Stimulated activated CD8-positive, alpha-beta memory T cell treated with anti-CD3 and anti-CD28 coated beads, Interleukin-2, amount 100 ng/mL, for 48 hours (primary cell): ENCODE results near the gene CST4.
A peak's percentile ranks its signal among the peaks of the same experiment; 100 is the strongest.
"Not testable (repeated sequence)": the region's sequence is repeated elsewhere in the genome, so short reads cannot be mapped to it uniquely, and the experiment has no call there.

Source experiments
- DNase-seq, 2 donors: peaks; one replicate each; pipeline ENCODE4 v3.0.0-alpha.2; 2020; ENCODE audit warnings: low read depth in 2 of 2

Gene CST4

DNA sequence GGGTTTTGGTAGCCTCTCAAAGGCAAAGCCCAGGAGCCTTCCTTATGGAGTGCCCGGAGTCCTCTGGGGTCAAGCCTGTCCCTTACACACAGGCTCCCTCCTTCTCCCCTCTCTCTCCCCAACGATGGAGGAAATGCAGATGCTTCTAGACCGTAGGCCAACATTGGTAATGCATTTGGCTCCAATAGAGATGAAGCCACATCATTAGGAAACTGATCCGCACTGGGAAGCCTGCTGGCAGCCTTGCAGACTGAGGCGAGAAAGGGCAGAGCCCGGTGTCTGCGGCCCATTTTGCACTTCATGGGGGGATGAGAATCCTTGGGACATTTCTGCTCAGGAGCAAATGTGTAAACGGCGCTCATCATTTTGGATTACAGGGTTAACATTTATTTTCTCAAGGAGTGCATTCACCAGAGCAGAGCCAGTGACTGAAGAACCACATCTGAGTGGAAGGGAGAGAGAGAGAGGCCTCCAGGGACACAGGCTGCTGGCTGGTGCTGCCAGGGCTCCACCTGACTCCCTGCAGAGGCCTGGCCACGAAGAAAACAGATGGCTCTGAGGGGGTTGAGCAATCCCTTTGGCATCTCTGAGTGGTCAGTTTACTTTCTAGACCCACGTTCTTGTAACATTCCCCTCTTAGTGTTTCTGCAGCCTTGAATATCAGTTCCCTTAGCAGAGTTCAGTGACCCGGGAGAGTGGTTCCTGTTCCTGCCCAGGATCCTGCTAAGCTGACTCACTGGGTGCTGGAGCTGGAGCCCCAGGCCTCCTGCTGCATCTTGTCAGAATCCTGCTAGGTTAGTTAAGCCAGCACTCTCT, 46.7 kb downstream of the CST4 start:
- DNase-seq, result no peak

DNA sequence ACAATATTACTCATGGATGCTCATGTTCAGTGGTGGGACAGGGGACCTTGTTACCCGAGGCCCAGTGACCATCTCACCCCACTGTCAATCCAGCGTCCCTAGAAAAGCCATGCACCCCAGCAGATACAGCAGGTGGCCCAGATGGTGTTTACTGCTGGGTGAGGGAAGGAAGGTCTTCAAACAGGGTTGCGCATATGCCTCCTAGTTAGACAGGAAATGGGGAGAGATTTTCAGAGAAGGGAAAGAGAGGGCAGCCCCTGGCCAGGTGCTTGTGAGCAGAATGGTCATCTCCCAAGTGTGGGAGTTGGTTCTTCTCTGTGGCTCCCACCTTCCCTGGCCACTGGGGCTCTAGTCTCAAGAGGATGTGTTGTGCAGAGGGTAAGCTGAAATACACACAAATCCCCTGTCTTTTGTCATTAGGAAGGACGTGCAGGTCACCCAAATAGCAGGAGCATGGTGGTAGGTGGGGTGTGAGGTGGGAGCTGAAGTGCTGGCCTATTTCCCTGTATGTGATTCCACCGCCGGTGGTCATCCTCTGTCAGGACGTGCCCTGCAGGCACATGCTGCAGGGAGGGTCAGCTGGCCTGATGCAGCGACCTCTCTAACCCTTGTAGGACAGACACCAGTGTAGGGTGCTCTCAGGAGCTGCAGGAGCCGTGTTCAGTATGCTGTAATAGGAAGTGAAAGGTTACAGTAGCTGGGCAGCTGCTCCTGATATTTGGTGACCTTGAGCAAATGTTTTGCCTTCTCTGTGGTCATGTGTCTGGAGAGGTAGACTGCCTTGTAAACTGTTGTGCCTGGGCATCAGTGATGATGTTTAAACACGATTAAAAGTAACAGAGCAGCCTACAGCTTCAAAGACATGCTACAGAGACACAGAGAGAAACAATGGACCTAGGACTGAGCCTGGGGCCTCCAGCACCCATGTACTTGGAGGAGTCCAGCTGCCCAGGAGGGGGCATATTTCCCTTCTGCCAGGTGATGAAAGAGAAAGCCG, 47.9 kb downstream of the CST4 start:
- DNase-seq, result no peak

DNA sequence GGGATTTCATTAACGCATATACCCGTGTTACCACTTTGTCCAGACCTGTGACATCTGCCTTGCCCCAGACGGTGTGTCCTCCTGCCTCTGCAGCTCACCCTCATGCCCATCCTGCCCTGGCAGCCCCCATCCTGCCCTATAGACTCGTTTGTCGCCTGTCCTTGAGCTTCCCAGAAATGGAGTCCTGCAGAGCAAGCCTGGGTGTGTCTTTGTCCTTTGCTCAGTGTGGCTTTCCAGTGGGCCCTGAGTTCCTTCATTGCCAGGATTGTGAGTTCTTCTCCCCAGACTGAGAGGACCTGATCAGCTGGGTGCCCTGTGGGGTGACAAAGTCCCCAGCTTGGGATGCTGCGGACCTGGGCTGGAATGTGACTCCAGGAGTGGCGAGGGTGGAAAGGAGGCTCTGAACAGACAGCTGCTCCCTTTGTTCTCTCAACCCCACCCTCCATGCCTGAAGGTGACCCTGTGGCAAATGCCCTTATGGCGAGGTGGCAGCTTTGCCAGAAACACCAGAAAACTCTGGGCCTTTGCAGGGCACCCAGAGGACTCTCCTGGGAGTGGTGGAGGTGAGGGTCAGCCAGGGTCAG, 48.7 kb downstream of the CST4 start:
- no peak for DNase-seq

DNA sequence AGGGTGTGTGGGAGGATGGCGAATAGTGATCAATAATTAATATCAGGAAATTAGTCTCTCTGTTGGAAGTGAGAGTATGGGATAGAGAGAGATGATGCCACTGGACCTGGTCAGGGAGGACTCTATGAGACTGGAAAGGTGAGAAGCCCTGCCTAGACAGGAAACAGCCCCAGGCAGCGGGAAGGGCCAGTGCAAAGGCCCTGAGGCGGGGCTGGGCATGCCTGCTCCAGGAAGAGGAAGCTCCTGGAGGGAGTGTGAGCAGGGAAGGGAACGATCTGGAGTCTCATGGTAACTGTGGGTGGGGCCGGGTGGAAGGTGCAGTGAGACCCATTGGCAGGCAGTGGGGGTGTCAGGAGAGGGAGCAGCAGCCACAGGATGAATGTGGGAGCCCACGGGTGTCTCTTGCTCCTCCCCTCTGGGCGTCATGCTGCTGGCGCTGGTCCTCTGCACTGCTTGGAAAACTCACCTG, 49.3 kb downstream of the CST4 start:
- no peak for DNase-seq

DNA sequence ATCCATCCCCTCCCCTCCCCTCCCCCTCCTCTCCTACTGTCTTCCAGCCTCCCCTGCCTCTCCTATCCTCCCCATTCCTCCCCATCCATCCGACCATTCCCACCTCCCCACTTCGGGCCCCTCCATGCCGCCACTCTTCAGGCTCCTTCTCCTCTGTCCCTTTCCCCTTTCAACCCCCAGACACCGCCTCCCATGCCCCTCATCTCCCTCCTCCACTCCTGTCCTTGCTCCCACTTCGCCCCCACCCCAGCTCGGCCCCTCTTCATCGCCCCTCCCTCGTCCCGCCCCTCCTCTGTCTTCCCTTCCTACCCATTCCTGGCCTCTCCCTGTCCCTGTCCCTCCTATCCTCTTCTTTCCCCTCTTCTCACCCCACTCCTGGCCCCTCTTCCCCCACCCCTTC, 50.5 kb downstream of the CST4 start:
- no peak for DNase-seq

DNA sequence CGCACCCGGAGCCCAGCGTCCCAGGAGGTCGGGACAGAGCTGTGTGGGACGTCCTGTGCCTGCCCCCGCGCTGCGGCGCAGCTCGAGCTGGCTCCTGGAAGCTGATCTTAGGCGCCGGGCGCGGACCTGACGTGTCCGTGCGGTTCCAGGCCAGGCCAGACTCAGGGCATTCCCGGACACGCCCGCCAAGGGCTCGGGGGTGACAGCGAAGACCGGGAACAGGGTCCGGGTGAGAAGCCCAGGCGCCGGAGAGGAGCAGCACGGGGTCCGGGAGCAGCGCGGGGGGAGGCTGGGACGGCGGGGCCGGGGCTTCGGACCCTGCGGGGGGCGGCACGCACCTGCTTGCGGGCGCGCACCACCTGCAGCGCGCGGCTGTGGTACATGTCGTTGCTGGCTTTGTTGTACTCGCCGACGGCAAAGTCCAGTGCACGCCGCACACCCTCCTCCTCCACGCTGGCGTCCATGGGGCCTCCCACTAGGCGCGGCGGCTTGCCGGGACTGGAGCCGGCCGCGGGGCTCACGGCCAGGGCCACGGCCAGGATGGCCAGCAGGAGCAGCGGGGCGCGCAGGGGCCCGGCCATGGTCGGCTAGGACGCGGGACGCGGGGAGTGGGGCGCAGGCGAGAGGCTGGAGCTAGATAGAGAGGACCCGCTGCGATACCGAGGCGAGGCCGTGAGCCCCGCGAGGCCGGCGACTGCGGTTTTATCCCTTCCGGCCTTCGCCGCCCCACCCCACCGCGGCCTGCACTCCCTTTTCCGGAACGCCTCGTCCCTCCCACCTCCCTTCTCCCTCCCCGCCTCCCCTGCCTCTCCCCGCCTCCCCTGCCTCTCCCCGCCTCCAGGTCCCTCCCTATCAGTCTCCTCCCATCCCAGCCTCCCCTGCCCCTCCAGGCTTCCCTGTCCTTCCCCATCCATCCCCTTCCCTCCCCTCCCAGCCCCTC, 51.3 kb downstream of the CST4 start, which contains the start of gene CST3:
TSS of gene CST3 (minus strand) at position 674 of the 940 bp plus-strand sequence. CDS start at position 581, 93 bp downstream.
- DNase-seq, result peak in 1 of 2 donors; percentile 14

DNA sequence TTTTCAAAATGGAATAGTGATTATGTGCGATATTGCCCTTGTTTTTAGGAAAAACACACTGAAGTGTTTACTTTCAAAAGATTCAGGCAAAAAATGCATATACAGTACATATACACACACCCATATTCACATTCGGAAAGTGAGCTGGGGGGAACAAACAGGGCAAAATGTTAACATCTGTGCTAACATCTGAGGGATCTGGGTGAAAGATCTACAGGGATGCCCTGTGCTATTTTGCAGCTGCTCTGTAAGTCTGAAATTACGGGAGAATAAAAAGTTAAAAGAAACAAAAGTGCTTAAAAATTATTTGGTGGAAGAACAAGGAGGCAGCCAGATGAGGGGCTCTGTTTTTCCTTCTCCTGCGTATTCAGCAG, 51.9 kb downstream of the CST4 start:
- no peak for DNase-seq

DNA sequence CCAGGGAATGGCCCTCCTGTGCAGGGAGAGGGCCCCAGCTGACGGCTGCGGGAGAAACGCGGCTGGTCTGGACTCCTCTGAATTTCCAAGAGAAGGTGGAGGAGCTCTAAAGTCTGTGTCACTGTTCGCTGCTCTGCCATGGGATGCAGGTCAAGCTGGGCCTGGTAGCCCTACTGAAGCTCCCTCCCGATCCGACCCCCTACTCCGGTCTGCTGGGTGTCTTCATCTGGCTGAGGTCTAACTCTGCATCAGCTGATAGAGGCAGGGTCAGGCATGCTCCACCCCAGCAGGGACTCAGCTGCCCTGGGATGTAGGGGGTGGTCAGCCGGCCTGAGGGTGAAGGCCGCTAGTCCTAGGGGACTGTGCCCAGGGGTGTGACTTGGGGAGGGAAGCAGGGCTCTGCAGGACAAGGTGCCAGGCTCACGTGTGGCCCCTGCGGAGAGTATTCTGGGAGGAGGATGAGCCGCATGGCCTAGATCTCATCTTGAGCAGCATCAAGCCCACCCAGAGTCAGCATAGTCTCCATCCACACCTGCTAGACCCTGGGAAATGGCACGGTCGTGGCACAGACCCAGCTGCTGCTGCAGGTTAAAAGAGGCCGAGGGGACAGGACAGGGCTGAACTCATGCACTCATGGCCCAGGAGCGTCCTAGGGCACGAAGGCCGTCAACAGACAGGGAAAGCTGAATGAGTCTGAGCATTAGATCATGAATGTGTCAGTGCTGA, 52.5 kb downstream of the CST4 start:
- DNase-seq, result no peak

DNA sequence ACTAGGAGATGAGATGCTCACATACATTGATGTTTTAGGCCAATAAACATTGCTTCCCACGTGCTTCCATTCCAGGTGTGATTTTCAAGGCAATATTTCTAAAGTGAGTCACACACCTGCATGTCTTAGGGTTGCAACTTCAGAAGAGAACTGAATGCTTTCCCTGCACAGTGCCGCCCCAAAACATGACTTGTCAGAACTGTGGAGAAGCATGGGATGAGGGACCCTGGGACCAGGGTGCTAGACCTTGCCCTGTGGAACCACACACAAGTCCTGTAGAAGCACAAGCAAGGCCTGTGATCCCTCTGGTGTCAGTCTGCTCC, 53.1 kb downstream of the CST4 start:
- DNase-seq, result not testable (repeated sequence)
